GM13976 (cell line): Measurements from ENCODE around the gene ZFHX3.

Experiments used
- DNase-seq: peaks from one replicate; pipeline ENCODE4 v3.0.0; 2012; ENCODE audit warnings: low spot score
- in situ Hi-C: fragments of 300-500 bp; cut with MboI; formaldehyde crosslinking; loops from one replicate; pipeline ENCODE4 v1.12.0; 2022; ENCODE audit warnings: low sequenced_read_pairs, mixed read lengths, inconsistent platforms; ENCODE audit not compliant: unreplicated experiment
- TF ChIP-seq, protein P1 (sequence below): IDR thresholded peaks from 2 replicates; pipeline ENCODE4 v1.5.1; 2012; ENCODE audit warnings: borderline replicate concordance, mild to moderate bottlenecking; ENCODE audit not compliant: insufficient read depth; ENCODE audit errors: extremely low read depth, missing control alignments, control extremely low read depth

The ZFHX3 gene

GRCh38 chr16:72835086-72835485, 212.8 kb downstream of the ZFHX3 start:
- TF ChIP-seq, protein P1, sequence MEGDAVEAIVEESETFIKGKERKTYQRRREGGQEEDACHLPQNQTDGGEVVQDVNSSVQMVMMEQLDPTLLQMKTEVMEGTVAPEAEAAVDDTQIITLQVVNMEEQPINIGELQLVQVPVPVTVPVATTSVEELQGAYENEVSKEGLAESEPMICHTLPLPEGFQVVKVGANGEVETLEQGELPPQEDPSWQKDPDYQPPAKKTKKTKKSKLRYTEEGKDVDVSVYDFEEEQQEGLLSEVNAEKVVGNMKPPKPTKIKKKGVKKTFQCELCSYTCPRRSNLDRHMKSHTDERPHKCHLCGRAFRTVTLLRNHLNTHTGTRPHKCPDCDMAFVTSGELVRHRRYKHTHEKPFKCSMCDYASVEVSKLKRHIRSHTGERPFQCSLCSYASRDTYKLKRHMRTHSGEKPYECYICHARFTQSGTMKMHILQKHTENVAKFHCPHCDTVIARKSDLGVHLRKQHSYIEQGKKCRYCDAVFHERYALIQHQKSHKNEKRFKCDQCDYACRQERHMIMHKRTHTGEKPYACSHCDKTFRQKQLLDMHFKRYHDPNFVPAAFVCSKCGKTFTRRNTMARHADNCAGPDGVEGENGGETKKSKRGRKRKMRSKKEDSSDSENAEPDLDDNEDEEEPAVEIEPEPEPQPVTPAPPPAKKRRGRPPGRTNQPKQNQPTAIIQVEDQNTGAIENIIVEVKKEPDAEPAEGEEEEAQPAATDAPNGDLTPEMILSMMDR, result no peak
- no peak for DNase-seq
- in situ Hi-C loops, result loop anchor here (25.0 kb wide), 2 partner anchors 323 to 352 kb away; no protein-coding TSS in a partner anchor

- in situ Hi-C loops, result loop anchor here (25.0 kb wide), 2 partner anchors 322 to 353 kb away; no protein-coding TSS in a partner anchor
- no peak for DNase-seq
- TF ChIP-seq, protein P1, result no peak
These were observed 213.4 kb downstream of the ZFHX3 start for GRCh38 chr16:72834499-72834898.

DNA sequence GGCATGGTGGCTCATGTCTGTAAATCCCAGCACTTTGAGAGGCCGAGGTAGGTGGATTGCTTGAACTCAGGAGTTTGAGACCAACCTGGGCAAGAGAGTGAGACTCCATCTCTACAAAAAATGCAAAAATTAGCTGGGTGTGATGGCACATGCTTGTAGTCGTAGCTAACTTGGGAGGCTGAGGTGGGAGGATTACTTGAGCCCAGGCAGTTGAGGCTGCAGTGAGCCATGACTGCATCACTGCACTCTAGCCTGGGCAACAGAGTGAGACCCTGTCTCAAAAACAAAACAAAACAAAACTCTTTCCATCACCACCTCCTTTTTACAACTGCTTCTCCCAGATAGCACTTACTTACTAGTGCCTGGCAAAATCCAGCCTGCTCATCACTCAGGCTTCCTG, 214.0 kb downstream of the ZFHX3 start:
- in situ Hi-C loops, result loop anchor here (25.0 kb wide), 2 partner anchors 322 to 353 kb away; no protein-coding TSS in a partner anchor
- no peak for DNase-seq
- TF ChIP-seq, protein P1, result no peak

DNA sequence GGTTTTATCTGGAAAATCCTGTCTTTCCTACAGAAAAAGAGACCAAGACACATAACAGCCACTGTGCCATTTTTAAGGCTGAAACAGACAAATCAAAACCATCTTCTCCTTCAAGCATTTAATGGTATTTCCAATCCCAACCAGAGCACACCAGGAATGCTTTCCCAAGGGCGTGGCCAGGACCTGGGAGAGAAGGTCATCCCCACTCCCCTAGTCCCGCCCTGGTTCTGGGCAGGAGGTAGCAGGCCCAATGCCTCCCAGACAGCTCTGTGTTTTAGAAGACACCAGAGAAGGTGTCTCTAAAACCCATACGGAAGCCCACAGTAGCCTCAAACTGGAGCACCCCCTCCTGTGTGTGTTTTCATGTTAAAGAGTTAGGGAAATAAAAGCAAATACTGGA, 214.4 kb downstream of the ZFHX3 start:
- TF ChIP-seq, protein P1, result no peak
- in situ Hi-C loops, result loop anchor here (25.0 kb wide), 2 partner anchors 321 to 354 kb away; no protein-coding TSS in a partner anchor

DNA sequence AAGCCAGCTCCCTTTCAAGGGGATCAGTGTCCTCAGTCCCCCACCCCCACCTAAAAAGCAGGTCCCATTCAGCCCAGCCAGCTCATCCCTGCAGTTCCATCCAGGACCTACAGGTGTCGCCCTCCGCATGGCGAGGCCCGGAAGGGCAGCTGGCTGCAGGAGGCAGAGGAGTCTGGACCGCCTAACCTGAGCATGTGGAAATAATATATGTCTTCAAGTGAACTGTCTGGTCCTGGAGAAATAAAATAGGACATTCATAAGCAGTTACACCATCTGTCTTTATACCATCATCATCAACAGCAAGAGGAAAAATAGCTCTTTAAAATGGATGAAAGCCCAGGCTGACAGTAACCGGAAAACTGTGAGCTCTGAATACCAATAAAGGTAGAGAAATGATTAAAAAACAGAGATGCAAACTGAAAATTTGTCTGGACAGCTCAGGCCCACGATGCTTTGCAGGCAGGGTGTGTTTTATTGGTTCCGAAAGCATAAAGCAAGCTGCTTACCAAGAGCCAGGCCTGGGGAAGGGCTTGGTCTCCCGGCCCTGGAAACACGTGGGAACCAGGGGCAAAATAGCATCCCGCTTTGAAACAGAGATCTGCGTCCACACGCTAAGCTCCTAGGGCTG, 215.2 kb downstream of the ZFHX3 start:
- in situ Hi-C loops, result loop anchor here (25.0 kb wide), 2 partner anchors 320 to 355 kb away; no protein-coding TSS in a partner anchor
- TF ChIP-seq, protein P1, result peak; percentile 99

More for the DNA sequence above, 214.4 kb downstream of the ZFHX3 start:
- no peak for DNase-seq

GRCh38 chr16:72829846-72830775, 217.8 kb downstream of the ZFHX3 start:
- in situ Hi-C loops, result loop anchor here (25.0 kb wide), 2 partner anchors 318 to 357 kb away; no protein-coding TSS in a partner anchor
- TF ChIP-seq, protein P1, result no peak
- no peak for DNase-seq

More for the DNA sequence above, 215.2 kb downstream of the ZFHX3 start:
- DNase-seq, result peak; percentile 75
